CD4-positive, alpha-beta memory T cell (primary cell): ENCODE measurements around the gene PTEN. TPM values are rescaled to one million over a fixed set of nuclear protein-coding genes. Genes with fewer than 3 reads are reported as not detected.
"Not testable (repeated sequence)": the region's sequence is repeated elsewhere in the genome, so short reads cannot be mapped to it uniquely, and the experiment has no call there.

ENCODE experiments used
- CTCF ChIA-PET: fragments of 350-600 bp; sonication (Branson Sonifier 250); formaldehyde crosslinking; loops from one replicate; lab custom pipeline; 2021; ENCODE audit warnings: inconsistent platforms; ENCODE audit not compliant: partially characterized antibody; lab: Charles Lee
- POLR2A ChIA-PET: fragments of 350-600 bp; sonication (Branson Sonifier 250); formaldehyde crosslinking; loops from one replicate; lab custom pipeline; 2021; ENCODE audit not compliant: partially characterized antibody; lab: Charles Lee
- DNase-seq, 5 donors: peaks; one replicate each; pipeline versions ENCODE4 v3.0.0 to v3.0.0-alpha.2; 2020 to 2022; ENCODE audit warnings: mixed read lengths in 1 of 5
- H3K27ac ChIP-seq: one replicate; pipeline ENCODE4 v1.7.0; 2013; ENCODE audit warnings: low read depth, low read length
- H3K27me3 ChIP-seq: 2 replicates; pipeline ENCODE4 v1.7.0; 2013; ENCODE audit warnings: mild to moderate bottlenecking, low read length, moderate library complexity; ENCODE audit not compliant: insufficient read depth
- H3K36me3 ChIP-seq: 2 replicates; pipeline ENCODE4 v1.7.0; 2013; ENCODE audit warnings: mild to moderate bottlenecking, low read length, moderate library complexity; ENCODE audit not compliant: insufficient read depth
- H3K4me1 ChIP-seq: 2 replicates; pipeline ENCODE4 v1.7.0; 2013; ENCODE audit warnings: mild to moderate bottlenecking, low read length, moderate library complexity; ENCODE audit not compliant: insufficient read depth
- H3K4me3 ChIP-seq, 2 donors: one replicate each; pipeline ENCODE4 v1.7.0; 2013; ENCODE audit warnings: low read length in 2 of 2, mild to moderate bottlenecking in 1 of 2
- H3K9me3 ChIP-seq, 2 donors: one replicate each; pipeline ENCODE4 v1.7.0; 2013; ENCODE audit warnings: low read length in 2 of 2, control low read depth in 1 of 2; ENCODE audit not compliant: control insufficient read depth in 1 of 2
- H3K27ac Mint-ChIP-seq, 7 donors: one replicate each; pipeline ENCODE4 v1.8.0; 2020 to 2021; ENCODE audit warnings: mixed read lengths in 7 of 7, mild to moderate bottlenecking in 6 of 7, inconsistent platforms in 3 of 7, moderate library complexity in 3 of 7
- H3K27me3 Mint-ChIP-seq, 2 donors: one replicate each; pipeline ENCODE4 v1.8.0; 2020 to 2021; ENCODE audit warnings: mixed read lengths in 2 of 2
- H3K36me3 Mint-ChIP-seq, 2 donors: one replicate each; pipeline ENCODE4 v1.8.0; 2020 to 2021; ENCODE audit warnings: mixed read lengths in 2 of 2, inconsistent platforms in 1 of 2, mild to moderate bottlenecking in 1 of 2
- H3K4me1 Mint-ChIP-seq, 4 donors: one replicate each; pipeline ENCODE4 v1.8.0; 2020 to 2021; ENCODE audit warnings: mixed read lengths in 4 of 4, mild to moderate bottlenecking in 1 of 4
- H3K4me3 Mint-ChIP-seq, 8 donors: one replicate each; pipeline ENCODE4 v1.8.0; 2020 to 2021; ENCODE audit warnings: mixed read lengths in 8 of 8, mild to moderate bottlenecking in 7 of 8, moderate library complexity in 6 of 8, inconsistent platforms in 3 of 8
- H3K9me3 Mint-ChIP-seq, 8 donors: one replicate each; pipeline ENCODE4 v1.8.0; 2020 to 2021; ENCODE audit warnings: mixed read lengths in 8 of 8, mild to moderate bottlenecking in 5 of 8, inconsistent platforms in 3 of 8, moderate library complexity in 1 of 8
- intact Hi-C: fragments of 100-400 bp; cut with micrococcal nuclease; formaldehyde crosslinking; loops from one replicate; pipeline ENCODE4 v1.15.1; 2023
- polyA plus RNA-seq, 2 donors: library from polyadenylated mRNA; unstranded; fragments of 300-500 nt; fragmentation: Illumina TruSeq; gene quantifications; one replicate each; pipeline ENCODE4 v1.2.3, GENCODE V29; 2021
- total RNA-seq, 2 experiments: library from RNA; stranded (reverse); gene quantifications; one replicate each; pipeline ENCODE4 v1.2.3, GENCODE V29; 2021

The PTEN gene
- total and polyA plus RNA-seq, 4 experiments from 2014 or later, result 25.1 to 84.8 (median 57.8) TPM

GRCh38 chr10:87846023-87846422, 17.4 kb upstream of the PTEN start:
- ChIA-PET CTCF (interaction anchor here (0.7 to 1.9 kb wide), 5 partner anchors 13 to 707 kb away, joined by 3 to 6 read pairs (median 3); no protein-coding TSS in a partner anchor), POLR2A (interaction anchor here (0.5 kb wide), 1 partner anchor 269 kb away, joined by 3 read pairs; no protein-coding TSS in a partner anchor)
- H3K27ac Mint-ChIP-seq, result no peak overlapping the region
- no peak for DNase-seq
- Histone ChIP-seq H3K27me3 (no peaks in the 10 kb centered on the region), H3K36me3 (no peaks in the 10 kb centered on the region), H3K9me3 (no peaks in the 10 kb centered on the region), H3K4me3 (no peak overlapping the region), H3K4me1 (peaks cover 5% of the 10 kb centered on the region), H3K27ac (no peak overlapping the region)
- no peaks in the 10 kb centered on the region for H3K36me3 Mint-ChIP-seq
- H3K4me3 Mint-ChIP-seq, result no peak overlapping the region
- H3K9me3 Mint-ChIP-seq, result no peaks in the 10 kb centered on the region
- intact Hi-C loops, result no loop called here
- H3K27me3 Mint-ChIP-seq, result peaks cover 0 to 1% of the 10 kb centered on the region in 2 donors
- H3K4me1 Mint-ChIP-seq, result peaks cover 4 to 6% (median 4%) of the 10 kb centered on the region in 4 donors

GRCh38 chr10:87846711-87847110, 16.7 kb upstream of the PTEN start:
- DNase-seq, H3K9me3 ChIP-seq, H3K4me1 Mint-ChIP-seq, H3K4me3 Mint-ChIP-seq, H3K36me3 Mint-ChIP-seq, H3K27ac Mint-ChIP-seq, H3K27ac ChIP-seq, H3K4me1 ChIP-seq, H3K9me3 Mint-ChIP-seq, H3K27me3 Mint-ChIP-seq, H3K36me3 ChIP-seq, intact Hi-C loops, H3K27me3 ChIP-seq, H3K4me3 ChIP-seq: not testable (repeated sequence)
- ChIA-PET POLR2A (interaction anchor here (1.1 kb wide), 1 partner anchor 29 kb away, joined by 3 read pairs; the partner anchor contains the start of gene ATAD1), CTCF (interaction anchor here (0.7 to 1.9 kb wide), 4 partner anchors 12 to 546 kb away, joined by 3 to 6 read pairs (median 3); no protein-coding TSS in a partner anchor)

GRCh38 chr10:87847550-87847949, 15.9 kb upstream of the PTEN start:
- H3K9me3 Mint-ChIP-seq, result no peaks in the 10 kb centered on the region
- peaks cover 6% of the 10 kb centered on the region for H3K4me1 ChIP-seq
- H3K36me3 ChIP-seq, result no peaks in the 10 kb centered on the region
- ChIA-PET CTCF (interaction anchor here (0.8 to 2.7 kb wide), 3 partner anchors 10 to 542 kb away, joined by 3 to 14 read pairs (median 5); partner anchors contain the start of gene ATAD1), POLR2A (interaction anchor here (1.1 kb wide), 1 partner anchor 29 kb away, joined by 3 read pairs; the partner anchor contains the start of gene ATAD1)
- no peak overlapping the region for H3K27ac Mint-ChIP-seq
- no peaks in the 10 kb centered on the region for H3K9me3 ChIP-seq
- no peaks in the 10 kb centered on the region for H3K27me3 ChIP-seq
- H3K27me3 Mint-ChIP-seq, result peaks cover 0 to 1% of the 10 kb centered on the region in 2 donors
- no peaks in the 10 kb centered on the region for H3K36me3 Mint-ChIP-seq
- H3K4me3 ChIP-seq, result no peak overlapping the region
- intact Hi-C loops, result no loop called here
- H3K27ac ChIP-seq, result no peak overlapping the region
- H3K4me3 Mint-ChIP-seq, result no peak overlapping the region
- no peak for DNase-seq
- peaks cover 6 to 8% (median 8%) of the 10 kb centered on the region in 4 donors for H3K4me1 Mint-ChIP-seq

GRCh38 chr10:87849001-87849400, 14.4 kb upstream of the PTEN start:
- H3K4me1 ChIP-seq, result peaks cover 6% of the 10 kb centered on the region
- Mint-ChIP-seq H3K27ac (no peak overlapping the region), H3K27me3 (peaks cover 0 to 1% of the 10 kb centered on the region in 2 donors), H3K4me1 (peaks cover 6 to 8% (median 7%) of the 10 kb centered on the region in 4 donors), H3K4me3 (no peak overlapping the region), H3K9me3 (no peaks in the 10 kb centered on the region), H3K36me3 (no peaks in the 10 kb centered on the region)
- POLR2A ChIA-PET, result interaction anchor here (1.5 kb wide), 1 partner anchor 31 kb away, joined by 4 read pairs; the partner anchor contains the start of gene ATAD1
- no peak overlapping the region for H3K4me3 ChIP-seq
- no peaks in the 10 kb centered on the region for H3K9me3 ChIP-seq
- no peaks in the 10 kb centered on the region for H3K27me3 ChIP-seq
- CTCF ChIA-PET, result interaction anchor here (1.1 to 4.7 kb wide), 8 partner anchors 10 to 705 kb away, joined by 3 to 57 read pairs (median 11); partner anchors contain the start of gene ATAD1
- H3K27ac ChIP-seq, result no peak overlapping the region
- intact Hi-C loops, result no loop called here
- no peak for DNase-seq
- no peaks in the 10 kb centered on the region for H3K36me3 ChIP-seq

- H3K27me3 Mint-ChIP-seq, result no peaks in the 10 kb centered on the region
- no peaks in the 10 kb centered on the region for H3K36me3 Mint-ChIP-seq
- ChIA-PET CTCF (interaction anchor here (0.5 to 4.7 kb wide), 20 partner anchors 9 to 809 kb away, joined by 3 to 57 read pairs (median 4); partner anchors contain the start of genes ATAD1, KLLN, PTEN and RNLS), POLR2A (interaction anchor here (1.1 to 3.4 kb wide), 6 partner anchors 11 to 541 kb away, joined by 3 to 22 read pairs (median 4); partner anchors contain the start of genes ATAD1, KLLN and PTEN)
- Histone ChIP-seq H3K36me3 (no peaks in the 10 kb centered on the region), H3K9me3 (no peaks in the 10 kb centered on the region), H3K27me3 (no peaks in the 10 kb centered on the region), H3K4me1 (peaks cover 6% of the 10 kb centered on the region), H3K27ac (no peak overlapping the region), H3K4me3 (no peak overlapping the region)
- H3K4me3 Mint-ChIP-seq, result no peak overlapping the region
- H3K4me1 Mint-ChIP-seq, result peaks cover 8 to 14% (median 9%) of the 10 kb centered on the region in 4 donors
- DNase-seq, result peak; percentile 38 to 59 (median 52)
- H3K9me3 Mint-ChIP-seq, result no peaks in the 10 kb centered on the region
- no peak overlapping the region for H3K27ac Mint-ChIP-seq
- intact Hi-C loops, result loop anchor here (1.0 kb wide), 2 partner anchors 539 to 703 kb away; no protein-coding TSS in a partner anchor
Observed at GRCh38 chr10:87850742-87851205, 12.7 kb upstream of the PTEN start.

- POLR2A ChIA-PET, result interaction anchor here (3.4 kb wide), 1 partner anchor 10 kb away, joined by 22 read pairs; the partner anchor contains the start of genes KLLN and PTEN
- H3K36me3 ChIP-seq, result no peaks in the 10 kb centered on the region
- H3K27me3 ChIP-seq, result no peaks in the 10 kb centered on the region
- H3K9me3 Mint-ChIP-seq, result no peaks in the 10 kb centered on the region
- CTCF ChIA-PET, result interaction anchor here (0.9 to 4.7 kb wide), 9 partner anchors 10 to 702 kb away, joined by 3 to 57 read pairs (median 9); partner anchors contain the start of genes ATAD1, KLLN and PTEN
- H3K9me3 ChIP-seq, result no peaks in the 10 kb centered on the region
- H3K36me3 Mint-ChIP-seq, result no peaks in the 10 kb centered on the region
- DNase-seq, result no peak
- H3K4me1 Mint-ChIP-seq, result peaks cover 8 to 14% (median 9%) of the 10 kb centered on the region in 4 donors
- no peak overlapping the region for H3K4me3 Mint-ChIP-seq
- H3K4me3 ChIP-seq, result no peak overlapping the region
- no peak overlapping the region for H3K27ac ChIP-seq
- H3K27me3 Mint-ChIP-seq, result no peaks in the 10 kb centered on the region
- H3K27ac Mint-ChIP-seq, result no peak overlapping the region
- peaks cover 6% of the 10 kb centered on the region for H3K4me1 ChIP-seq
- intact Hi-C loops, result no loop called here
Observed at GRCh38 chr10:87852089-87852488, 11.3 kb upstream of the PTEN start.

GRCh38 chr10:87855247-87855646, 8.2 kb upstream of the PTEN start:
- H3K4me3 ChIP-seq, H3K27ac ChIP-seq, H3K36me3 ChIP-seq, CTCF ChIA-PET, POLR2A ChIA-PET, H3K4me3 Mint-ChIP-seq, H3K9me3 ChIP-seq, H3K27me3 ChIP-seq, H3K36me3 Mint-ChIP-seq, H3K9me3 Mint-ChIP-seq, H3K27me3 Mint-ChIP-seq, H3K4me1 ChIP-seq, DNase-seq, intact Hi-C loops: not testable (repeated sequence)
- Mint-ChIP-seq H3K27ac (peak overlapping the region in 2 of 7 donors; percentile 22 to 82), H3K4me1 (peaks cover 11 to 18% (median 12%) of the 10 kb centered on the region in 4 donors)
